ENCODE measurements around the gene SPIN1.

DNA sequence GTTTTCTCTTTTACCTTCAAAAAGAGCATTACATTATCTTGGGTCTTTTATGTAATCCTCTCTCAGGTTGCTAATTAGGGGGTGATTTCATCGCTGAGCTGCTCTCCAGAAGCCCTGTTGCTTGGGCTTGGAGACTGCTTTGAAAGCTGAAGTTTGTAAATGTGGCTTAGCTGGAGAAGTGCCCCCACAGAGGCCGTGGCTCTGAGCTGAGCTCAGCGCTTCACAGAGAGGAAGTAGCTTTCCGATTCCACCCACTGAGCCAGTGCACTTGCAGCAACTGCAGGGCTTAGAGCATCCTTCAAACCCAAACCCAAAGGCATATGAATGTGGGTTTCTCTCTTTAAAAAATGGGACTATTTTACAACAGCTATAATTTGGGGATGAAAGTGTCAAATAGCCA lies 133.1 kb downstream of the SPIN1 start:
- TF ChIP-seq YY1 (IDR thresholded peaks at IDR 0.05; ENCODE audit: insufficient read depth, insufficient read length) (no peak), ZNF274 (IDR thresholded peaks at IDR 0.05; ENCODE audit: low read depth, low read length) (no peak)

All from NT2/D1 (cell line).